IMR-90 (cell line): Measurements from ENCODE around the gene LAMA4. TPM values are rescaled to one million over a fixed set of nuclear protein-coding genes. Genes with fewer than 3 reads are reported as not detected.

Experiments used
- ATAC-seq: fragments of 200-7000 bp; cut with Tn5 transposase; 2 replicates; pipeline ENCODE4 v1.9.1; 2020; ENCODE audit warnings: low read depth, mild to moderate bottlenecking, moderate library complexity
- BruUV-seq: library from RNA; stranded (reverse); fragments of 400-500 nt; replicated peaks from 2 replicates; lab custom pipeline; 2021; lab: Mats Ljungman, UMichigan
- CTCF ChIA-PET: fragments of 300-600 bp; formaldehyde crosslinking; extraction: SDS; loops from one replicate; lab custom pipeline; 2021; ENCODE audit warnings: antibody characterized with exemption; lab: Yijun Ruan, JAX
- POLR2A ChIA-PET: fragments of 300-600 bp; sonication (Branson Sonifier 250); formaldehyde crosslinking; loops from one replicate; lab custom pipeline; 2022; ENCODE audit warnings: antibody characterized with exemption; ENCODE audit not compliant: unreplicated experiment; lab: Charles Lee
- DNase-seq: peaks from one replicate; pipeline ENCODE4 v3.0.0; 2013
- H2AFZ ChIP-seq: replicated peaks from 2 replicates; pipeline ENCODE3; 2013; ENCODE audit warnings: low read length, mild to moderate bottlenecking; ENCODE audit not compliant: poor library complexity
- H2AK5ac ChIP-seq: 2 replicates; pipeline ENCODE4 v1.6.1; 2013; ENCODE audit warnings: low read depth, low read length, inconsistent platforms
- H2AK9ac ChIP-seq: replicated peaks from 2 replicates; pipeline ENCODE3; 2013; ENCODE audit warnings: mild to moderate bottlenecking, low read depth, low read length, moderate library complexity; ENCODE audit not compliant: poor library complexity
- H2BK120ac ChIP-seq: 2 replicates; pipeline ENCODE4 v1.6.1; 2013; ENCODE audit warnings: low read depth, low read length, inconsistent platforms
- H2BK15ac ChIP-seq: 3 replicates; pipeline ENCODE4 v1.6.1; 2013; ENCODE audit warnings: low read depth, low read length, inconsistent platforms
- H2BK20ac ChIP-seq: 2 replicates; pipeline ENCODE4 v1.6.1; 2013; ENCODE audit warnings: low read depth, mild to moderate bottlenecking, inconsistent platforms, low read length, moderate library complexity
- H2BK5ac ChIP-seq: 2 replicates; pipeline ENCODE4 v1.6.1; 2013; ENCODE audit warnings: mild to moderate bottlenecking, low read depth, low read length, inconsistent platforms; ENCODE audit not compliant: poor library complexity, severe bottlenecking
- H3K14ac ChIP-seq: replicated peaks from 2 replicates; pipeline ENCODE4 v1.6.1; 2013; ENCODE audit warnings: low read depth, low read length, inconsistent platforms
- H3K18ac ChIP-seq: 2 replicates; pipeline ENCODE4 v1.6.1; 2013; ENCODE audit warnings: low read depth, low read length, control low read depth
- H3K23ac ChIP-seq: 2 replicates; pipeline ENCODE4 v1.6.1; 2013; ENCODE audit warnings: low read depth, low read length, inconsistent platforms
- H3K27ac ChIP-seq: 2 replicates; pipeline ENCODE4 v1.5.1; 2013; ENCODE audit warnings: mild to moderate bottlenecking, control low read depth, low read length; ENCODE audit not compliant: insufficient read depth
- H3K27me3 ChIP-seq: 2 replicates; pipeline ENCODE4 v1.6.1; 2013; ENCODE audit warnings: low read length; ENCODE audit not compliant: control insufficient read depth, insufficient read depth
- H3K36me3 ChIP-seq: 2 replicates; pipeline ENCODE4 v1.6.1; 2013; ENCODE audit warnings: low read length, mixed read lengths; ENCODE audit not compliant: control insufficient read depth, insufficient read depth
- H3K4ac ChIP-seq: 2 replicates; pipeline ENCODE4 v1.6.1; 2013; ENCODE audit warnings: low read depth, low read length, inconsistent platforms
- H3K4me1 ChIP-seq: 2 replicates; pipeline ENCODE4 v1.6.1; 2013; ENCODE audit warnings: low read length, mixed read lengths; ENCODE audit not compliant: control insufficient read depth, insufficient read depth
- H3K4me2 ChIP-seq: 2 replicates; pipeline ENCODE4 v1.6.1; 2013; ENCODE audit warnings: low read depth, mild to moderate bottlenecking, control low read depth, low read length, moderate library complexity
- H3K4me3 ChIP-seq: 2 replicates; pipeline ENCODE4 v1.5.1; 2013; ENCODE audit warnings: low read depth, mild to moderate bottlenecking, control low read depth, low read length, moderate library complexity; ENCODE audit not compliant: insufficient read depth
- H3K56ac ChIP-seq: 2 replicates; pipeline ENCODE4 v1.6.1; 2013; ENCODE audit warnings: low read length, inconsistent platforms; ENCODE audit not compliant: insufficient read depth; ENCODE audit errors: extremely low read depth
- H3K79me1 ChIP-seq, 2 experiments: 2 replicates each; pipeline ENCODE4 v1.6.1; 2013; ENCODE audit warnings: low read length in 2 of 2, inconsistent platforms in 1 of 2, low read depth in 1 of 2
- H3K9ac ChIP-seq: 2 replicates; pipeline ENCODE4 v1.6.1; 2013; ENCODE audit warnings: low read depth, low read length, control low read depth
- H3K9me1 ChIP-seq: 2 replicates; pipeline ENCODE4 v1.6.1; 2013; ENCODE audit warnings: low read length, inconsistent platforms; ENCODE audit not compliant: insufficient read depth
- H3K9me3 ChIP-seq: 2 replicates; pipeline ENCODE4 v1.6.1; 2013; ENCODE audit warnings: low read length; ENCODE audit not compliant: control insufficient read depth, insufficient read depth
- H4K20me1 ChIP-seq: 2 replicates; pipeline ENCODE4 v1.6.1; 2013; ENCODE audit warnings: low read length, inconsistent platforms; ENCODE audit not compliant: insufficient read depth
- H4K5ac ChIP-seq: 2 replicates; pipeline ENCODE4 v1.6.1; 2013; ENCODE audit warnings: mild to moderate bottlenecking, low read depth, low read length, control low read depth
- H4K8ac ChIP-seq, 2 experiments: 2 replicates each; pipeline ENCODE4 v1.6.1; 2013; ENCODE audit warnings: low read depth in 2 of 2, low read length in 2 of 2, control low read depth in 1 of 2, inconsistent platforms in 1 of 2
- H4K91ac ChIP-seq: 2 replicates; pipeline ENCODE4 v1.6.1; 2013; ENCODE audit warnings: low read depth, low read length, inconsistent platforms; ENCODE audit not compliant: insufficient read depth
- CEBPB ChIP-seq: IDR thresholded peaks from 2 replicates; pipeline ENCODE4 v1.6.1; 2012; ENCODE audit warnings: low read depth, low read length, improper control_type of control experiment
- CHD1 ChIP-seq: IDR thresholded peaks from 2 replicates; pipeline ENCODE4 v1.6.1; 2012; ENCODE audit warnings: low read depth, low read length, improper control_type of control experiment
- CTCF ChIP-seq: conservative IDR thresholded peaks from 2 replicates; pipeline ENCODE4 v1.5.1; 2012; ENCODE audit warnings: mild to moderate bottlenecking, low read depth, low read length, improper control_type of control experiment
- FOS ChIP-seq: fragments of 150-350 bp; IDR thresholded peaks from 2 replicates; pipeline ENCODE4 v1.6.1; 2016; ENCODE audit warnings: low read depth, low read length
- MAZ ChIP-seq: IDR thresholded peaks from 2 replicates; pipeline ENCODE4 v1.6.1; 2012; ENCODE audit warnings: low read depth, mild to moderate bottlenecking, low read length, improper control_type of control experiment, moderate library complexity, borderline replicate concordance
- MXI1 ChIP-seq: IDR thresholded peaks from 2 replicates; pipeline ENCODE4 v1.6.1; 2012; ENCODE audit warnings: low read depth, mild to moderate bottlenecking, low read length, moderate library complexity, borderline replicate concordance
- POLR2A ChIP-seq: IDR thresholded peaks from 2 replicates; pipeline ENCODE4 v1.6.1; 2012; ENCODE audit warnings: mild to moderate bottlenecking, low read depth, low read length
- RAD21 ChIP-seq: IDR thresholded peaks from 2 replicates; pipeline ENCODE4 v1.6.1; 2012; ENCODE audit warnings: low read length, improper control_type of control experiment
- RCOR1 ChIP-seq: IDR thresholded peaks from 2 replicates; pipeline ENCODE4 v1.6.1; 2012; ENCODE audit warnings: mild to moderate bottlenecking, low read length, improper control_type of control experiment; ENCODE audit not compliant: insufficient replicate concordance
- RFX5 ChIP-seq: IDR thresholded peaks from 2 replicates; pipeline ENCODE4 v1.8.0; 2012; ENCODE audit warnings: low read depth, mild to moderate bottlenecking, low read length, moderate library complexity
- WGBS, 2 experiments: methylation state at CpG; one replicate each; pipeline versions ENCODE4 v1.1.5 to v1.1.7; 2013; ENCODE audit warnings: missing lambda C conversion rate in 2 of 2; ENCODE audit not compliant: insufficient read length in 1 of 2; ENCODE audit errors: extremely low coverage in 2 of 2; 5-methylcytosine and 5-hydroxymethylcytosine counted together
- dilution Hi-C: fragments of 300-500 bp; cut with HindIII; formaldehyde crosslinking; loops from one replicate; pipeline ENCODE4 v1.14.3; 2018; ENCODE audit warnings: low sequenced_read_pairs; ENCODE audit not compliant: unreplicated experiment
- in situ Hi-C: fragments of 300-500 bp; cut with MboI; formaldehyde crosslinking; loops from 3 replicates; pipeline ENCODE4 v1.14.3; 2019; ENCODE audit warnings: low sequenced_read_pairs, inconsistent platforms, mixed read lengths
- intact Hi-C: fragments of 100-400 bp; cut with micrococcal nuclease; formaldehyde crosslinking; loops from 2 replicates; pipeline ENCODE4 v1.10.0; 2022
- polyA plus RNA-seq, 3 experiments: library from polyadenylated mRNA; depleted of rRNA; stranded (reverse); fragments of >200 nt; gene quantifications; 2 replicates each; pipeline ENCODE4 v1.2.3, GENCODE V29; 2012; ENCODE audit warnings: low replicate concordance in 1 of 3
- total RNA-seq: library from RNA; depleted of rRNA; stranded (reverse); fragments of >200 nt; gene quantifications from 2 replicates; pipeline ENCODE4 v1.2.3, GENCODE V29; 2012

The LAMA4 gene
- total and polyA plus RNA-seq, 2 of the 4 experiments (the other 2 are of a cell fraction) = 33.9 to 35.8 TPM

GRCh38 chr6:112225691-112226090 is 28.7 kb downstream of the LAMA4 start:
- Histone ChIP-seq H4K8ac (peak overlapping the region; percentile 32 to 63), H3K9me3 (no peaks in the 10 kb centered on the region), H2BK20ac (peak overlapping the region; percentile 29; the same call in 1 of the 2 replicates), H3K36me3 (peaks cover 6% of the 10 kb centered on the region; the same call in 1 of the 2 replicates), H3K9ac (no peak overlapping the region), H4K5ac (peak overlapping the region; percentile 25), H3K4me1 (peaks cover 23% of the 10 kb centered on the region), H3K79me1 (peaks cover 3 to 7% of the 10 kb centered on the region in 2 experiments; a peak in 2 of 4 replicates), H3K23ac (no peak overlapping the region; the same call in 1 of the 2 replicates), H3K14ac (0 out of 2 replicates have a peak overlapping the region, but pooled peaks have one; percentile 10), H2AFZ (no peak overlapping the region), H2AK9ac (no peak overlapping the region), H2BK120ac (peak overlapping the region; percentile 13; the same call in 1 of the 2 replicates), H4K20me1 (no peaks in the 10 kb centered on the region), H2AK5ac (0 out of 2 replicates have a peak overlapping the region, but pooled peaks have one; percentile 9), H2BK15ac (peak overlapping the region; percentile 35; the same call in 1 of the 3 replicates), H3K18ac (peak overlapping the region; percentile 45), H2BK5ac (peak overlapping the region; percentile 52), H3K56ac (no peak overlapping the region), H3K27ac (peak overlapping the region; percentile 74; the same call in 1 of the 2 replicates), H3K4me2 (no peak overlapping the region; the same call in 1 of the 2 replicates), H3K4ac (peak overlapping the region; percentile 44; the same call in 1 of the 2 replicates), H3K9me1 (peaks cover 7% of the 10 kb centered on the region), H4K91ac (peak overlapping the region; percentile 26; the same call in 1 of the 2 replicates), H3K27me3 (no peaks in the 10 kb centered on the region), H3K4me3 (no peak overlapping the region)
- ATAC-seq (no peak), DNase-seq (peak; percentile 35)
- no TSS peak for BruUV-seq
- TF ChIP-seq MXI1 (no peak), CEBPB (no peak), FOS (no peak), POLR2A (no peak), RAD21 (no peak), RFX5 (no peak), CHD1 (no peak), MAZ (no peak), CTCF (no peak), RCOR1 (no peak)
- dilution Hi-C loops (no loop called here), intact Hi-C loops (loop anchor here (1.0 kb wide), 1 partner anchor 8 kb away; no protein-coding TSS in a partner anchor), in situ Hi-C loops (no loop called here)
- ChIA-PET POLR2A (no interaction called here), CTCF (no interaction called here)
- no CpG with 5 or more reads among the region's 1 CpG for WGBS, 2 experiments
